GM15510 (cell line): ENCODE results near the gene ATPAF2.

Source experiments
- POLR2A ChIP-seq: IDR thresholded peaks from 3 replicates; pipeline ENCODE4 v1.6.1; 2011; ENCODE audit warnings: borderline replicate concordance; ENCODE audit not compliant: insufficient read length; ENCODE audit errors: extremely low read depth

ATPAF2 gene

GRCh38 chr17:18006495-18007239, 32.3 kb downstream of the ATPAF2 start:
- no peak for TF ChIP-seq POLR2A

GRCh38 chr17:18005496-18005895, 33.5 kb downstream of the ATPAF2 start:
- no peak for TF ChIP-seq POLR2A

GRCh38 chr17:18004884-18005305, 34.1 kb downstream of the ATPAF2 start:
- no peak for TF ChIP-seq POLR2A

GRCh38 chr17:18004345-18004744, 34.6 kb downstream of the ATPAF2 start:
- TF ChIP-seq POLR2A: no peak

GRCh38 chr17:18002171-18002570, 36.8 kb downstream of the ATPAF2 start:
- TF ChIP-seq POLR2A: no peak

GRCh38 chr17:18000030-18000408, 38.9 kb downstream of the ATPAF2 start:
- no peak for TF ChIP-seq POLR2A

- no peak for TF ChIP-seq POLR2A
These were observed 39.5 kb downstream of the ATPAF2 start for GRCh38 chr17:17999364-18000029.

- no peak for TF ChIP-seq POLR2A
These were observed 40.0 kb downstream of the ATPAF2 start for GRCh38 chr17:17998934-17999333.

GRCh38 chr17:17994271-17995069, 44.5 kb downstream of the ATPAF2 start:
- TF ChIP-seq POLR2A: no peak

GRCh38 chr17:17993852-17994251, 45.1 kb downstream of the ATPAF2 start:
- TF ChIP-seq POLR2A: no peak

GRCh38 chr17:17993366-17993765, 45.6 kb downstream of the ATPAF2 start:
- TF ChIP-seq POLR2A: no peak

- no peak for TF ChIP-seq POLR2A
These were observed 48.7 kb downstream of the ATPAF2 start for GRCh38 chr17:17990282-17990681.

GRCh38 chr17:17989618-17990017, 49.4 kb downstream of the ATPAF2 start:
- TF ChIP-seq POLR2A: no peak

GRCh38 chr17:17989081-17989480, 49.9 kb downstream of the ATPAF2 start:
- TF ChIP-seq POLR2A: no peak

GRCh38 chr17:17988427-17988945, 50.5 kb downstream of the ATPAF2 start:
- no peak for TF ChIP-seq POLR2A
